Ovary (tissue), 1 donor: ENCODE measurements around the gene CHP2.

Experiments used
- EP300 ChIP-seq: sonication (generic); formaldehyde crosslinking; IDR thresholded peaks from one replicate; pipeline ENCODE4 v1.6.1; 2017; ENCODE audit warnings: antibody characterized with exemption
- POLR2A ChIP-seq: fragments of 450-650 bp; IDR thresholded peaks from one replicate; pipeline ENCODE4 v1.6.1; 2017; ENCODE audit warnings: antibody characterized with exemption, mild to moderate bottlenecking, moderate library complexity

- no peak for TF ChIP-seq POLR2A
- TF ChIP-seq EP300: no peak
Measured at GRCh38 chr16:23709536-23709935, 45.3 kb upstream of the CHP2 start.
